Measurements from ENCODE around the gene DUS2.
"Not testable (repeated sequence)": the region's sequence is repeated elsewhere in the genome, so short reads cannot be mapped to it uniquely, and the experiment has no call there.

DUS2 gene

DNA sequence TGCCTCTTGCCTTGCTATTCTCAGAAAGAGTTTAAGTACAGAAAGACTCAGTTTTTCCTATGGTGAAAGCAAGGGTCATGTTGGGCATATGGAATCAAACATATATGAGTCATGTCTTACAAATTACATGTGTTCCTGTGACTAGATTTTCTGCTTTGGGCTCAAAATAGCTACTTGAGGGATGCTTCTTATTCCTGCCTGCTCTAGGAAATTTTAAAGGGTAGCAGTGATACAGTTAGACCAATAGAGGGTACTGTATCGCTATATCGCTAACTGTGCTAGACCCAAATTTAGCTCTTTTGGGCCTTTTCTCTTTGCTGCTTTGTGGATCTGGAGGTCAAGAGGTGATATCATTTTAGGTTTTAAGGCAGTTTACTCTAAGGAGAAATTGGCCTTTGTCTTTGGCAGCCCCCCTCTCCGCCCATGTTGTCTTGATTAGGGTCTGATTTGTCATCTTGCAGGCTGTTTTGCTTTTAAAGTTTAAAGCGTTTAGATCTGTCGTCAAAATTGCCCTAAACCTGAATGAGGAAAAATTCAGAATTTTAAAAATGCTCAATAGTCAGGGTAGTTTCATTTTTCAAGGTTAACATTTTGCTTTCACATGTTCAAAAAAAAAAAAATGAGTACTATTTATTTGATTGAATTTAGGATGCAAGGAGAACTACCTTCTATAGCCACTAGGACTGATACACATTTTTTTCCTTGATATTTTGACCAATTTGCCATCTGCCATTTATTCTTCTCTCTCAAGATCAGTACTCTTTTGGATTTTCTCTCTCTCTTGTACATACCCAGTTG lies 70.9 kb downstream of the DUS2 start:
- DNase-seq = no peak

DNA sequence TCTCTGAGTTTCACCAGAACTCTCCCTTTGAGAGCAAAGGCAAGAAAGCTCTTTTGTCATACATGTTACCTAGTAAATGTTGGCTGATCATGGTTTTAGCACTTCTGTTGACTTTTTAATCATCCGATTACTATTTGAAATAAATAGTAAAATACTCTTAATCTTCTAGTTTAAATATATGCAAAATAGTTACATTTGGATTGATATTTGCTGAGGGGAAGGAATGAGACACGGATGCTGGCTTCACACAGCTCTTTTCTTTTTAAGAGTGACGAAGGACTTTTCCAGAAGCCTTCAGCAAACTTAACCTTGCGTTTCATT lies 71.5 kb downstream of the DUS2 start:
- no peak for DNase-seq

DNA sequence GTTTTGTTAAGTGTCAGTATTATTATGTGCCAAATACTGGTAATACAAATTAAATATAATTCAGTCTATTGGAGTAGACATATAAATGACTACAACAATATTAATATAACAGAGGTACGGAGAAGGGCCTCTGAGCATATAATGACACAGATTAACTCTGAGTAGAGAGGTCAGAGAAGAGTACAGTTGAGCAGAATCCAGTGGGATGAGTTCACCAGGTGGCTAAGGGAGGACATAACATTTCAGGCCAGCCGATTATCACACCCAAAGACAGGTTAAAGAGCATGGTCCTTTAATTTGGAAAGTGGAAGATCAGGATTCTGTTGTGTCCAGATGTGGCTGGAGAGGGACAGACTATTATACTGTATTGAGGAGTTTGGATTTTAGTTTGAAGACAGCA lies 73.4 kb downstream of the DUS2 start:
- no peak for DNase-seq

DNA sequence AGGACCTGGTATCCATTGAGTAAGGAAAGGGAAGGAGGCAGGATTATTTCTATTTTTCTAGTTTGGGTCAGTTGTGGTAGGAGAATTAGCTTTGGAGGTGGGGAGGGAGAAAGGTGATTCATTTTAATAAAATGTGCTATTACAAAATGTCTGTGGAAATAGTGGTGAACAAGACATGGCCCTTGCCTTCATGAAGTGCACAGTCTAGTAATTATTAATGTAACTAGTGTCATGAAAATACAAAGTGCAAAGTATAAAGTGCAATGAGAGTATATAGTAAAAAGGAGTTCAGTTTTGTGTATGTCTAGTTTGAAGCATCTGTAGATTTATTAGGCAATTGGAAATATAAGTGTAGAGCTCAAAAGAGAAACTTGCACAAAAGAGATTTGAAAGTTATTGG lies 74.0 kb downstream of the DUS2 start:
- no peak for DNase-seq

DNA sequence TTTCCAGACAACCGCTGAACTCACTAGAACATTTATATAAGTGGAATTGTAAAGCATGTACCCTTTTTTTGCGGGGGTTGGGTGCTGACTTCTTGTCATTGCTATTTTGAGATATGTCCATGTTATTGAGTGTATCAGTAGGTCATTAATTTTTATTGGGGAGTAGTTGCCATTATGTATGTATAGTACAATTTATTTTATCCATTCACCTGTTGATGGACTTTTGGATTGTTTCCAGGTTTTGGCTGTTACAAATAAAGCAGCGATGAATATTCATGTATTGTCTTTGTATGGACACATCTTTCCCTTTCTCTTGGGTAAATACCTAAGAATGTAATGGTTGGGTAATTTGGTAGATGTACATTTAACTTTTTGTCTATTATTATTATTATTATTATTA lies 74.8 kb downstream of the DUS2 start:
- DNase-seq = no peak

GRCh38 chr16:68100488-68100887 lies 77.4 kb downstream of the DUS2 start:
- no peak for DNase-seq

GRCh38 chr16:68105611-68106010 lies 82.5 kb downstream of the DUS2 start:
- no peak for DNase-seq

DNA sequence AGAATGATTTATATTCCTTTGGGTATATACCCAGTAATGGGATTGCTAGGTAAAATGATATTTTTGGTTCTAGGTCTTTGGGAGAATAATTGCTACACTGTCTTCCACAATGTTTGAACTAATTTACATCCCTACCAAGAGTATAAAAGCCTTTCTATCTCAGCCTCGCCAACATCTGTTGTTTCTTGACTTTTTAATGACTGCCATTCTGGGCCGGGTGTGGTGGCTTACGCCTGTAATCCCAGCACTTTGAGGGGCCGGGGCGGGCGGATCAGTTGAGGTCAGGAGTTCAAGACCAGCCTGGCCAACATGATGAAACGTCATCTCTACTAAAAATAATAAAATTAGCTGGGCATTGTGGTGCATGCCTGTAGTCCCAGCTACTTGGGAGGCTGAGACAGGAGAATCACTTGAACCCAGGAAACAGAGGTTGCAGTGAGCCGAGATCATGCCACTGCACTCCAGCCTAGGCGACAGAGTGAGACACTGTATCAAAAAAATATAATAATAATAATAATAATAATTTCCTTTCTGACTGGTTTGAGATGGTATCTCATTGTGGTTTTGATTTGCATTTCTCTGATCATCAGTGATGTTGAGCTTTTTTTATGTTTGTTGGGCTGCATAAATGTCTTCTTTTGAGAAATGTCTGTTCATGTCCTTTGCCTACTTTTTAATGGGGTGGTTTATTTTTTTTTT lies 84.3 kb downstream of the DUS2 start:
- DNase-seq = not testable (repeated sequence)

DNA sequence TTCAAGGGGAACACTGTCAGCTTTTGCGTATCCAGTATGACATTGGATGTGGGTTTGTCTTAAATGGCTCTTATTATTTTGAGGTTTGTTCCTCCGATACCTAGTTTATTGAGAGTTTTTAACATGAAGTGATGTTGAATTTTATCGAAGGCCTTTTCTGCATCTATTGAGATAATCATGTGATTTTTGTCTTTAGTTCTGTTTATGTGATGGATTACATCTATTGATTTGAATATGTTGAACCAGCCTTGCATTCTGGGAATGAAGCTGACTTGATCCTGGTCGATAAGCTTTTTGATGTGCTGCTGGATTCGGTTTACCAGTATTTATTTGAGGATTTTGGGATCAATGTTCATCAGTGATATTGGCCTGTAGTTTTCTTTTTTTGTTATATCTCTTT lies 86.1 kb downstream of the DUS2 start:
- not testable (repeated sequence) for DNase-seq

DNA sequence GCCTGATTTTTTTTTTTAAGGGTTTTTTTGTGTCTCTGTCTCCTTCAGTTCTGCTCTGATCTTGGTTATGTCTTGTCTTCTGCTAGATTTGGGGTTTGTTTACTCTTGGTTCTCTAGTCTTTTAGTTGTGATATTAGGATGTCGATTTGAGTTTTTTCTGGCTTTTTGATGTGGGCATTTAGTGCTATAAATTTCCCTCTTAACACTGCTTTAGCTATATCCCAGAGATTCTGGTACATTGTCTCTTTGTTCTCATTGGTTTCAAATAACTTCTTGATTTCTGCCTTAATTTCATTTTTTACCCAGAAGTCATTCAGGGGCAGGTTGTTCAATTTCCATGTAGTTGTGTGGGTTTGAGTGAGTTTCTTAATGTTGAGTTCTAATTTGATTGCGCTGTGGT lies 87.5 kb downstream of the DUS2 start:
- not testable (repeated sequence) for DNase-seq

DNA sequence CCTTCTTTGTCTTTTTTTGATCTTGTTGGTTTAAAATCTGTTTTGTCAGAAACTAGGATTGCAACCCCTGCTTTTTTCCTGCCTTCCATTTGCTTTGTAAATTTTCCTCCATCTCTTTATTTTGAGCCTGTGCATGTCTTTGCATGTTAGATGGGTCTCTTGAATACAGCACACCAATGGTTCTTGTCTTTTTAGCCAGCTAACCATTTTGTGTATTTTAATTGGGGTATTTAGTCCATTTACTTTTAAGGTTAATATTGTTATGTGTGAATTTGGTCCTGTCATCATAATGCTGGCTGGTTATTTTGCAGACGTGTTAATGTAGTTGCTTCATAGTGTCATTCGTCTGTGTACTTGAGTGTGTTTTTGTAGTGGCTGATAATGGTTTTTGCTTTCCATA lies 88.3 kb downstream of the DUS2 start:
- DNase-seq = no peak

DNA sequence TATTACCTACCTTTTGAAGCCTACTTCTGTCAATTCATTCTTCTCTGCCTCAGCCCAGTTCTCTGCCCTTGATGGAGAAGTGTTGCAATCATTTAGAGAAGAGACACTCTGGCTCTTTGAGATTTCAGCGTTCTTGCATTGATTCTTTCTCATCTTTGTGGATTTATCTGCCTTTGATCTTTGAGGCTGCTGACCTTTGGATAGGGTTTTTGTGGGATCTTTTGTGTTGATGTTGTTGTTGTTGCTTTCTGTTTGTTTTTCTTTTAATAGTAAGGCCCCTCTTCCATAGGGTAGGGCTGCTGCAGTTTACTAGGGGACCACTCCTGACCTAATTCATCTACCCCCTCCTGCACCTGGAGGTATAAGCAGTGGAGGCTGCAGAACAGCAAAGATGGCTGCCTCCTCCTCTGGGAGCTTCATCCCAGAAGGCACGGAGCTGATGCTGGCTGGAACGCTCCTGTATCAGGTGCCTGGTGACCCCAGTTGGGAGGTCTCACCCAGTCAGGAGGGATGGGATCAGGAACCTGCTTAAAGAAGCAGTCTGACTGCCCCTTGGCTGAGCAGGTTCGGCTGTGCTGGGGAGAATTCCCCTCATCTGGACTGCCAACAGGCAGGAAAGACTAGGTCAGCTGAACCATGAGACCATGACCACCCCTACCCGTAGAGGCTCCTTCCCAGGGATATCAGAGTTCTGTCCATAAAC lies 90.1 kb downstream of the DUS2 start:
- no peak for DNase-seq

DNA sequence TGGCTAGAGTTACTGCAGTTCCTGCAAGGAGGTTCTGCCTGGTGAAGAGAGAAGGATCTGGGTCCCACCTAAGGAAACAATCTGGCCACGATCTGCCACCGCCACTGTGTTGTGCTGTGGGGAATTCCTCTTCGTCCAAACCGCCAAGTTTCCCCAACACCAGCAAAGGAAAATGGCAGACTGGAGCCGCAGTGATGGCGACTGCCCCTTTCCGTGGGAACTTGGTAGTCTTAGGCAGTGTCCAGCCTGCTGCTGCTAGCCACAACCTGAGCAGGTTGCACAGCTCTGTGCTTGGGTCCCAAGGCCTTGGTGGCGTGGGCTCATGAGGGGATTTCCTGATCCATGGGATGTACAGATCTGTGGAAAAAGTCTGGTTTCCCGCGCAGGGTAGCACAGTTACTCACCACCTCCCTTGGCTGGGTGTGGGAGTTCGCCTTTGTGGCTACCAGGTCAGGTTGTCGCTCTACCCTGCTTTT lies 90.7 kb downstream of the DUS2 start:
- DNase-seq = no peak

DNA sequence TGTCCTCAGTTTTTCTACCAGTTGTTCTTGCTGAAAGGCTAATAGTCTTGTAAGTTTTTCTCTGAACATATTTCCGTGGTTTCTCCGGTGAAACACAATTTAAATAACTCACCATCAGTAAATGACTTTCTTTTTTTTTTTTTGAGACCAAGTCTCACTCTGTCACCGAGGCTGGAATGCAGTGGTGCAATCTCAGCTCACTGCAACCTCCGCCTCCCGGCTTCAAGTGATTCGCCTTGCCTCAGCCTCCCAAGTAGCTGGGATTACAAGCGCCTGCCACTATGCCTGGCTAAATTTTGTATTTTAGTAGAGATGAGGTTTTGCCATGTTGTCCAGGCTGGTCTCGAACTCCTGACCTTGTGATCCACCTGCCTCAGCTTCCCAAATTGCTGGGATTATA lies 91.9 kb downstream of the DUS2 start:
- not testable (repeated sequence) for DNase-seq

- no peak for DNase-seq
These were observed 92.8 kb downstream of the DUS2 start for GRCh38 chr16:68115851-68116250.

- no peak for DNase-seq
These were observed 93.3 kb downstream of the DUS2 start for GRCh38 chr16:68116256-68116867.

DNA sequence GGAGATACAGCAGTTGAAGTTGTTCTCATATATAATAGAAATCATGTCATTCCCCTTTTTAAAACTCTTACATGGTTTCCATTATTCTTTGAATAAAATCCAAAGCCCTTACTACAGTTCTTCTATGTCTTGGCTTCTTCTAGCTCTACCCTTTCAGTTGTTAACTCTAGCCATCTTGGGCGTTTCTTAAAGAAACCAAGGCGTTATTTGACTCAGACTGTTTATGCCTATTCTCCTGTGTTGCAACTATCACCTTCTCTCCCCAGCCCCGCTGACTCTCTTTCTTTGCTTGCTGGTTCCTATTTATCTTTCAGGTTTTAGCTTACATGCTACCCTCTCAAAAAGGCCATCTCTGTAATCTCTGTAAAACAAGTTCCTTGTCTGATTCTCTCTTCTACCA lies 94.8 kb downstream of the DUS2 start:
- DNase-seq = no peak

- DNase-seq = not testable (repeated sequence)
These were observed 95.9 kb downstream of the DUS2 start for GRCh38 chr16:68118954-68119353.

DNA sequence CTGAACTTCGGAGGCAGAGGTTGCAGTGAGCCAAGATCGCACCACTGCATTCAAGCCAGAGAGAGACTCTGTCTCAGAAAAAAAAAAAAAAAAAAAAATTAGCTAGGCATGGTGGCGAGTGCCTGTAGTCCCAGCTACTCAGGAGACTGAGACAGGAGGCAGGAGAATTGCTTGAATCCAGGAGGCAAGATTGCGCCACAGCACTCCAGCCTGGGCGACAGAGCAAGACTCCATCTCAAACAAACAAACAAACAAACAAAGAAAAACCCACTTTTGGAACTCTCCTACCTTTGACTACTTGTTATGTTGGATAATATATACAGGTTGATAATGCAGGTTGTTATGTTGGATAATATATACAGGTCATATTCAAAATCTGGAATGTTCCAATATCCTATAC lies 97.4 kb downstream of the DUS2 start:
- DNase-seq = not testable (repeated sequence)

DNA sequence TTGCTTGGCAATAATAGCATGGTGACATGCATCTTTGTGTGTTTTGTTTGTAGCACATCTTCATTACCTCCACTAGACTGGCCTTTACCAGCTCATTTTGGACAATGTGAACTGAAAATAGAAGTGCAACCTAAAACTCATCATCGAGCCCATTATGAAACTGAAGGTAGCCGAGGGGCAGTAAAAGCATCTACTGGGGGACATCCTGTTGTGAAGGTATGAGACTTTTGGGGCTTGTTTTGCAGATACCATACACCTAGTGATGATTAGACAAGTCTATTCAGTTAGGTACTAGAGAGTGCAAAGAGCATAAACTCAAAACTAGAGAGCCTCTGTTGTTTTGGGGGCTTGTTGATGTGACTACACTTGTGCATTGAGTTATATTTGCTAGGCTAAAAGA lies 103.3 kb downstream of the DUS2 start:
- no peak for DNase-seq

DNA sequence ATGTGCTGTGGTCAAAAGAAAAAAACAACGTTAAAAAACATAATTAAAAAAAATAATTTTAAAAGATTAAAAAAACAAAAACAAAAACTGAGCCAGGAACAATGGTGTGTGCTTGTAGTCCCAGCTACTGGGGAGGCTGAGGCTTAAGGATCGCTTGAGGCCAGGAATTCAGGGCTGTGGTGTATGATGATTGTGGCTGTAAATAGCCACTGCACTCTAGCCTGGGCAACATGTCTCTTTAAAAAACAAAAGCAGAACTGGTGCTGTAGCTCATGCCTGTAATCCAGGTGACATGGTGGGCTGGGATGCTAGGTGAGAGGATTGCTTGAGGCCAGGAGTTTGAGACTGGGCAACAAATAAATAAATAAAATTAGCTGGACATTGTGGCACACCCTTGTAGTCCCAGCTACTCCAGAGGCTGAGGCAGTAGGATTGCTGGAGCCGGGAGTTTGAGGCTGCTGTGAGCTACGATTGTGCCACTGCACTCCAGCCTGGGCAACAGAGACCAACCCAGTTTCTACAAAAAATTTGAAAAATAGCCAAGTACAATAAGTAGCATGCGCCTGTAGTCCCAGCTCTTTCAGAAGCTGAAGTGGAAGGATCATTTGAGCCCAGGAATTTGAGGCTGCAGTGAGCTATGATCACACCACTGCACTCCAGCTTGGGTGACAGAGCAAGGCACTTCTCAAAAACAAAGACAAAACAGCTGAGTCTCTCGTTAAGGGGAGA lies 105.7 kb downstream of the DUS2 start:
- no peak for DNase-seq
